NCI-H510A treated with DMSO at 0.1 percent for 48 hours (cell line): ENCODE data around the gene RRBP1.

ENCODE experiments used
- DNase-seq: peaks from one replicate; lab custom pipeline; 2025; lab: John Stamatoyannopoulos, UW

The RRBP1 gene

GRCh38 chr20:17622851-17623508 is 59.1 kb downstream of the RRBP1 start:
- no peak for DNase-seq

- no peak for DNase-seq
Observed at GRCh38 chr20:17622086-17622850, 59.8 kb downstream of the RRBP1 start.

GRCh38 chr20:17621229-17621968 is 60.6 kb downstream of the RRBP1 start:
- no peak for DNase-seq

- DNase-seq = no peak
Observed at GRCh38 chr20:17620371-17621228, 61.4 kb downstream of the RRBP1 start.

GRCh38 chr20:17619351-17620093 is 62.5 kb downstream of the RRBP1 start:
- DNase-seq = no peak

- DNase-seq = no peak
Observed at GRCh38 chr20:17618673-17619013, 63.4 kb downstream of the RRBP1 start.

GRCh38 chr20:17617868-17618672 is 64.0 kb downstream of the RRBP1 start:
- DNase-seq = no peak

- DNase-seq = peak; percentile 47
Observed at GRCh38 chr20:17617212-17617867, 64.7 kb downstream of the RRBP1 start.

GRCh38 chr20:17616480-17617211 is 65.4 kb downstream of the RRBP1 start:
- no peak for DNase-seq

- peak; percentile 72 for DNase-seq
Observed at GRCh38 chr20:17615645-17616479, 66.2 kb downstream of the RRBP1 start.

- no peak for DNase-seq
Observed at GRCh38 chr20:17614812-17615644, 67.0 kb downstream of the RRBP1 start.

- DNase-seq = peak; percentile 88
Observed at GRCh38 chr20:17614176-17614811, 67.7 kb downstream of the RRBP1 start.

- no peak for DNase-seq
Observed at GRCh38 chr20:17613328-17614175, 68.5 kb downstream of the RRBP1 start.

- DNase-seq = no peak
Observed at GRCh38 chr20:17612992-17613327, 69.1 kb downstream of the RRBP1 start.

GRCh38 chr20:17612287-17612991 is 69.6 kb downstream of the RRBP1 start:
- DNase-seq = no peak
